Adrenal gland (tissue), 12 donors: ENCODE data around the gene RSRC1. TPM values are rescaled to one million over a fixed set of nuclear protein-coding genes. Genes with fewer than 3 reads are reported as not detected.

Experiments
- DNase-seq, 7 donors: peaks; one replicate each; pipeline ENCODE4 v3.0.0-alpha.2; 2019 to 2020
- H3K27ac ChIP-seq, 5 donors: fragments of 200-600 bp; sonication (generic) in 4 of 5; 1 replicate in 3 of 5; 2 replicates in 2 of 5; pipeline versions ENCODE4 v1.5.1 to v1.8.0; 2016 to 2020; ENCODE audit warnings: mild to moderate bottlenecking in 1 of 5
- H3K27me3 ChIP-seq: fragments of 200-600 bp; 2 replicates; pipeline ENCODE4 v1.8.0; 2021
- H3K36me3 ChIP-seq, 2 donors: fragments of 200-600 bp; replicated peaks in 1 of 2; 1 replicate in 1 of 2; 2 replicates in 1 of 2; pipeline versions ENCODE4 v1.5.1 to v1.8.0; 2018 to 2022
- H3K4me1 ChIP-seq, 2 donors: fragments of 200-600 bp; replicated peaks in 1 of 2; 1 replicate in 1 of 2; 2 replicates in 1 of 2; pipeline versions ENCODE4 v1.5.1 to v1.8.0; 2018 to 2021
- H3K4me3 ChIP-seq, 4 donors: fragments of 200-600 bp; sonication (generic) in 3 of 4; one replicate each; pipeline ENCODE4 v1.5.1; 2016 to 2018
- H3K9me3 ChIP-seq, 3 donors: fragments of 200-600 bp; sonication (generic) in 1 of 3; replicated peaks in 1 of 3; 1 replicate in 2 of 3; 2 replicates in 1 of 3; pipeline versions ENCODE4 v1.5.1 to v1.8.0; 2016 to 2021
- CTCF ChIP-seq, 6 experiments: fragments of 450-650 bp in 4 of 6; fragments of 200-600 bp in 2 of 6; sonication (generic) in 1 of 6; IDR thresholded peaks; 1 replicate in 5 of 6; 2 replicates in 1 of 6; pipeline versions ENCODE4 v1.5.1 to v1.8.0; 2016 to 2021; ENCODE audit warnings: antibody characterized with exemption in 6 of 6, mild to moderate bottlenecking in 2 of 6, moderate library complexity in 1 of 6
- POLR2A ChIP-seq, 2 donors: fragments of 450-650 bp; IDR thresholded peaks; one replicate each; pipeline ENCODE4 v1.6.1; 2017; ENCODE audit warnings: antibody characterized with exemption in 2 of 2, mild to moderate bottlenecking in 2 of 2, moderate library complexity in 1 of 2
- WGBS, 4 donors: extraction: QIAGEN DNeasy Blood & Tissue Kit in 2 of 4; methylation state at CpG; one replicate each; pipeline versions ENCODE4 v1.1.5 to v1.1.7; 2013 to 2017; 5-methylcytosine and 5-hydroxymethylcytosine counted together
- intact Hi-C, 2 donors: fragments of 100-400 bp; cut with DNase I; formaldehyde crosslinking; loops; one replicate each; pipeline versions ENCODE4 v1.14.1 to v1.15.0; 2022 to 2023
- polyA plus RNA-seq, 3 donors: library from polyadenylated mRNA; stranded (reverse); fragments of 200-250 nt in 2 of 3; fragments of 350-450 nt in 1 of 3; fragmentation: Illumina TruSeq in 1 of 3; extraction: RNeasy Lipid Tissue Mini Kit (QIAGEN cat#74804) in 1 of 3; gene quantifications; one replicate each; pipeline ENCODE4 v1.2.3, GENCODE V29; 2013 to 2014
- total RNA-seq, 9 donors: library from RNA; depleted of rRNA in 4 of 9; stranded (reverse); fragments of >200 nt in 4 of 9; fragments of 120-200 nt in 1 of 9; fragmentation: NEBNext Ultra II Directional in 1 of 9; extraction: Animal tissue kit (Norgen Biotek cat#: 25700) in 1 of 9; gene quantifications; one replicate each; pipeline versions ENCODE4 v1.1.0 to v1.2.4, GENCODE V29; 2013 to 2023
- donor health status: healthy with polysubstance abuse.
- donor health status: Bipolar disorder and iron deficiency.
- donor health status: DM: yes; HTN: yes; CAD: no.
- donor health status: DM: no; HTN: no; CAD: no.
- donor health status: DM: no; HTN: no; CAD: no.
- donor health status: DM: yes; HTN: yes; CAD: no.

RSRC1 gene
- total and polyA plus RNA-seq, 12 donors, result 12.6 to 125 (median 37.5) TPM

GRCh38 chr3:158465074-158465473 lies 355.2 kb downstream of the RSRC1 start:
- H3K27me3 ChIP-seq, result no peaks in the 10 kb centered on the region
- H3K27ac ChIP-seq, result no peak overlapping the region
- DNase-seq, result no peak
- intact Hi-C loops, result no loop called here
- no peaks in the 10 kb centered on the region for H3K36me3 ChIP-seq
- WGBS, 4 donors, result 81 to 85% (median 84%) methylated on average over 3 of the region's 3 CpGs
- TF ChIP-seq CTCF (IDR thresholded peaks at IDR 0.05) (no peak), POLR2A (IDR thresholded peaks at IDR 0.05) (no peak)
- H3K4me3 ChIP-seq, result no peak overlapping the region
- H3K9me3 ChIP-seq, result no peaks in the 10 kb centered on the region
- no peaks in the 10 kb centered on the region for H3K4me1 ChIP-seq

- no peaks in the 10 kb centered on the region for H3K27me3 ChIP-seq
- no peak overlapping the region for H3K4me3 ChIP-seq
- 84 to 96% (median 94%) methylated on average over 2 of the region's 2 CpGs for WGBS, 4 donors
- TF ChIP-seq CTCF (IDR thresholded peaks at IDR 0.05), result no peak
- TF ChIP-seq POLR2A (IDR thresholded peaks at IDR 0.05), result no peak
- H3K9me3 ChIP-seq, result no peaks in the 10 kb centered on the region
- no peaks in the 10 kb centered on the region for H3K4me1 ChIP-seq
- no peak overlapping the region for H3K27ac ChIP-seq
- intact Hi-C loops, result no loop called here
- no peaks in the 10 kb centered on the region for H3K36me3 ChIP-seq
- no peak for DNase-seq
These were observed 361.2 kb downstream of the RSRC1 start for GRCh38 chr3:158470944-158471638.

GRCh38 chr3:158471639-158472294 lies 361.9 kb downstream of the RSRC1 start:
- H3K4me3 ChIP-seq, result no peak overlapping the region
- intact Hi-C loops, result no loop called here
- H3K36me3 ChIP-seq, result no peaks in the 10 kb centered on the region
- no peak for DNase-seq
- no peak for TF ChIP-seq CTCF (IDR thresholded peaks at IDR 0.05)
- TF ChIP-seq POLR2A (IDR thresholded peaks at IDR 0.05), result no peak
- H3K9me3 ChIP-seq, result no peaks in the 10 kb centered on the region
- 40 to 53% (median 45%) methylated on average over 3 of the region's 3 CpGs for WGBS, 4 donors
- no peaks in the 10 kb centered on the region for H3K27me3 ChIP-seq
- no peak overlapping the region for H3K27ac ChIP-seq
- H3K4me1 ChIP-seq, result no peaks in the 10 kb centered on the region

- Histone ChIP-seq H3K9me3 (no peaks in the 10 kb centered on the region), H3K4me3 (no peak overlapping the region), H3K36me3 (no peaks in the 10 kb centered on the region), H3K27ac (no peak overlapping the region), H3K4me1 (no peaks in the 10 kb centered on the region), H3K27me3 (no peaks in the 10 kb centered on the region)
- no peak for DNase-seq
- intact Hi-C loops, result no loop called here
- TF ChIP-seq CTCF (IDR thresholded peaks at IDR 0.05), result no peak
- no peak for TF ChIP-seq POLR2A (IDR thresholded peaks at IDR 0.05)
- 96 to 98% (median 97%) methylated on average over 2 of the region's 2 CpGs for WGBS, 4 donors
These were observed 369.2 kb downstream of the RSRC1 start for GRCh38 chr3:158479051-158479450.
